WTC11 (cell line): ENCODE measurements around the gene AKIRIN1.

Source experiments
- AR ChIP-seq: fragments of 250-450 bp; sonication (Bioruptor Pico); IDR thresholded peaks from 2 replicates; pipeline ENCODE4 v1.9.0; 2021; ENCODE audit warnings: mild to moderate bottlenecking
- CREM ChIP-seq: sonication (generic); formaldehyde crosslinking; IDR thresholded peaks from 2 replicates; pipeline ENCODE4 v1.8.1; 2022; ENCODE audit warnings: mild to moderate bottlenecking, missing genetic modification reagents, moderate library complexity
- CTCF ChIP-seq: fragments of 200-600 bp; IDR thresholded peaks from 2 replicates; pipeline ENCODE4 v1.8.0; 2022; ENCODE audit warnings: antibody characterized with exemption
- E2F1 ChIP-seq: sonication (generic); formaldehyde crosslinking; IDR thresholded peaks from 2 replicates; pipeline ENCODE4 v1.8.0; 2022; ENCODE audit warnings: mild to moderate bottlenecking, missing genetic modification reagents
- E2F4 ChIP-seq: sonication (generic); formaldehyde crosslinking; IDR thresholded peaks from 2 replicates; pipeline ENCODE4 v1.8.1; 2022; ENCODE audit warnings: low read depth, mild to moderate bottlenecking, moderate library complexity, missing genetic modification reagents, borderline replicate concordance
- ELF4 ChIP-seq: sonication (generic); formaldehyde crosslinking; IDR thresholded peaks from 2 replicates; pipeline ENCODE4 v1.8.1; 2022; ENCODE audit warnings: low read depth, mild to moderate bottlenecking, moderate library complexity, missing genetic modification reagents
- FOXP4 ChIP-seq: sonication (generic); formaldehyde crosslinking; IDR thresholded peaks from 2 replicates; pipeline ENCODE4 v1.8.0; 2022; ENCODE audit warnings: mild to moderate bottlenecking, missing genetic modification reagents
- GABPB1 ChIP-seq: sonication (generic); formaldehyde crosslinking; IDR thresholded peaks from 2 replicates; pipeline ENCODE4 v1.8.1; 2023; ENCODE audit warnings: mild to moderate bottlenecking, missing genetic modification reagents
- JUN ChIP-seq: sonication (generic); formaldehyde crosslinking; IDR thresholded peaks from 2 replicates; pipeline ENCODE4 v1.8.0; 2023; ENCODE audit warnings: mild to moderate bottlenecking, missing genetic modification reagents
- MAX ChIP-seq: sonication (generic); formaldehyde crosslinking; IDR thresholded peaks from 2 replicates; pipeline ENCODE4 v1.8.0; 2022; ENCODE audit warnings: mild to moderate bottlenecking, missing genetic modification reagents
- MLX ChIP-seq: sonication (generic); formaldehyde crosslinking; IDR thresholded peaks from 2 replicates; pipeline ENCODE4 v1.8.1; 2023; ENCODE audit warnings: mild to moderate bottlenecking, missing genetic modification reagents, moderate library complexity
- NFYB ChIP-seq: sonication (generic); formaldehyde crosslinking; conservative IDR thresholded peaks from 2 replicates; pipeline ENCODE4 v1.8.0; 2022; ENCODE audit warnings: low read depth, missing genetic modification reagents
- USF1 ChIP-seq: sonication (generic); formaldehyde crosslinking; IDR thresholded peaks from 2 replicates; pipeline ENCODE4 v1.8.0; 2022; ENCODE audit warnings: mild to moderate bottlenecking, missing genetic modification reagents
- ZNF423 ChIP-seq: fragments of 250-450 bp; sonication (Bioruptor Pico); IDR thresholded peaks from 2 replicates; pipeline ENCODE4 v2.1.2; 2022; ENCODE audit warnings: mild to moderate bottlenecking, moderate library complexity

- no peak for TF ChIP-seq CTCF
- TF ChIP-seq MLX (CRISPR knock-in tag) = no peak
- TF ChIP-seq E2F1 (CRISPR knock-in tag) = no peak
- no peak for TF ChIP-seq E2F4
- no peak for TF ChIP-seq AR
- no peak for TF ChIP-seq ZNF423 (CRISPR knock-in tag)
- no peak for TF ChIP-seq ELF4 (CRISPR knock-in tag)
- TF ChIP-seq USF1 (CRISPR knock-in tag) = no peak
- TF ChIP-seq JUN = no peak
- TF ChIP-seq GABPB1 = no peak
- no peak for TF ChIP-seq CREM
- no peak for TF ChIP-seq MAX (CRISPR knock-in tag)
- TF ChIP-seq NFYB (CRISPR knock-in tag) = no peak
- no peak for TF ChIP-seq FOXP4 (CRISPR knock-in tag)
Observed at GRCh38 chr1:39048745-39049370, 57.8 kb downstream of the AKIRIN1 start.
